ENCODE measurements around the gene PSME3IP1. TPM values are rescaled to one million over a fixed set of nuclear protein-coding genes. Genes with fewer than 3 reads are reported as not detected.

Gene PSME3IP1
- total RNA-seq, 1 experiment from 2014 or later: 104 TPM

DNA sequence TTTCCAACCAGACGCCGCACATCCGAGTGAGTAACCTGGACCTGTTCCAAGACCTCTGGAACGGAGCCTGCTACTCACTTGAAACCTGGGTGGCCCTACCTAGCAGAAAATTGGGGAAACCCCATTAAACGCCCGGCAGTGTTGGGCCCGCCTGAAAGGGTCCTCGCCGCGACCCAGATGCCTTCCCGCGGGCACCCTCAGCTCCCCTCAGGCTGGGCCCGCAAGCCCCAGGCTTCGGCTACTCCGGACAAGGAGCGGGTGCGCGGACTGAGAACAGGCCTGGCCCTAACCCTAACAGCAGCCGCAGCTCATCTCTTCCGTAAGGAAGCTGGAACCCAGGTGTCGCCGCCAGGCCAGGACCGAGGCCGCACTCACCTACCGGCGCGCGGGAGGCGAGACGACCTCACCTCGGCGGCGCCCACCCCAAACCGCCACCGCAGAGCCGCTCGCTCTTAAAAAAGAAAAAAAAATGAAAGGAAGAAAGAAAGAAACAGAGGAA is 344 bp downstream of the PSME3IP1 start:
- Mint-ChIP-seq H3K27me3 (ENCODE audit: low read depth) (no peaks in the 10 kb centered on the region; the same call in 1 of the 2 replicates), H3K27ac (peak overlapping the region; percentile 80), H3K36me3 (no peaks in the 10 kb centered on the region), H3K9me3 (no peaks in the 10 kb centered on the region), H3K4me1 (peaks cover 50% of the 10 kb centered on the region), H3K4me3 (peak overlapping the region; percentile 96)
- ATAC-seq (peak; percentile 9), DNase-seq (ENCODE audit: low spot score) (no peak)
- CTCF ChIA-PET: interaction anchor here (0.6 to 1.7 kb wide), 10 partner anchors 10 to 392 kb away, joined by 3 to 9 read pairs (median 4); partner anchors contain the start of genes CPNE2, CX3CL1 and POLR2C
- POLR2A ChIA-PET: interaction anchor here (0.8 to 0.9 kb wide), 2 partner anchors 93 to 1306 kb away, joined by 3 read pairs; partner anchors contain the start of gene CPNE2
- TF ChIP-seq, protein P1, sequence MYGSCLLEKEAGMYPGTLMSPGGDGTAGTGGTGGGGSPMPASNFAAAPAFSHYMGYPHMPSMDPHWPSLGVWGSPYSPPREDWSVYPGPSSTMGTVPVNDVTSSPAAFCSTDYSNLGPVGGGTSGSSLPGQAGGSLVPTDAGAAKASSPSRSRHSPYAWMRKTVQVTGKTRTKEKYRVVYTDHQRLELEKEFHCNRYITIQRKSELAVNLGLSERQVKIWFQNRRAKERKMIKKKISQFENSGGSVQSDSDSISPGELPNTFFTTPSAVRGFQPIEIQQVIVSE (CRISPR knock-in tag; IDR thresholded peaks at IDR 0.05; ENCODE audit: borderline replicate concordance): no peak
- TF ChIP-seq, protein P2, sequence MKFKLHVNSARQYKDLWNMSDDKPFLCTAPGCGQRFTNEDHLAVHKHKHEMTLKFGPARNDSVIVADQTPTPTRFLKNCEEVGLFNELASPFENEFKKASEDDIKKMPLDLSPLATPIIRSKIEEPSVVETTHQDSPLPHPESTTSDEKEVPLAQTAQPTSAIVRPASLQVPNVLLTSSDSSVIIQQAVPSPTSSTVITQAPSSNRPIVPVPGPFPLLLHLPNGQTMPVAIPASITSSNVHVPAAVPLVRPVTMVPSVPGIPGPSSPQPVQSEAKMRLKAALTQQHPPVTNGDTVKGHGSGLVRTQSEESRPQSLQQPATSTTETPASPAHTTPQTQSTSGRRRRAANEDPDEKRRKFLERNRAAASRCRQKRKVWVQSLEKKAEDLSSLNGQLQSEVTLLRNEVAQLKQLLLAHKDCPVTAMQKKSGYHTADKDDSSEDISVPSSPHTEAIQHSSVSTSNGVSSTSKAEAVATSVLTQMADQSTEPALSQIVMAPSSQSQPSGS (CRISPR knock-in tag; IDR thresholded peaks at IDR 0.05; ENCODE audit: borderline replicate concordance, low read depth): no peak
- TF ChIP-seq, protein P3, sequence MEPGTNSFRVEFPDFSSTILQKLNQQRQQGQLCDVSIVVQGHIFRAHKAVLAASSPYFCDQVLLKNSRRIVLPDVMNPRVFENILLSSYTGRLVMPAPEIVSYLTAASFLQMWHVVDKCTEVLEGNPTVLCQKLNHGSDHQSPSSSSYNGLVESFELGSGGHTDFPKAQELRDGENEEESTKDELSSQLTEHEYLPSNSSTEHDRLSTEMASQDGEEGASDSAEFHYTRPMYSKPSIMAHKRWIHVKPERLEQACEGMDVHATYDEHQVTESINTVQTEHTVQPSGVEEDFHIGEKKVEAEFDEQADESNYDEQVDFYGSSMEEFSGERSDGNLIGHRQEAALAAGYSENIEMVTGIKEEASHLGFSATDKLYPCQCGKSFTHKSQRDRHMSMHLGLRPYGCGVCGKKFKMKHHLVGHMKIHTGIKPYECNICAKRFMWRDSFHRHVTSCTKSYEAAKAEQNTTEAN (CRISPR knock-in tag; IDR thresholded peaks at IDR 0.05): no peak
- TF ChIP-seq ZNF263 (CRISPR knock-in tag; IDR thresholded peaks at IDR 0.05; ENCODE audit: low read depth) (no peak), OVOL2 (CRISPR knock-in tag; IDR thresholded peaks at IDR 0.05; ENCODE audit: borderline replicate concordance) (no peak), KAT7 (CRISPR knock-in tag; IDR thresholded peaks at IDR 0.05; ENCODE audit: borderline replicate concordance) (no peak), IRF2 (CRISPR knock-in tag; IDR thresholded peaks at IDR 0.05; ENCODE audit: borderline replicate concordance, low read depth) (no peak), NR1H2 (CRISPR knock-in tag; IDR thresholded peaks at IDR 0.05) (no peak), TP53 (CRISPR knock-in tag; IDR thresholded peaks at IDR 0.05) (no peak), ZNF232 (CRISPR knock-in tag; IDR thresholded peaks at IDR 0.05) (no peak), ZNF416 (CRISPR knock-in tag; IDR thresholded peaks at IDR 0.05) (no peak), TEAD4 (CRISPR knock-in tag; IDR thresholded peaks at IDR 0.05) (0 out of 2 replicates have a peak, but pooled peaks have one; percentile 16), NFYB (CRISPR knock-in tag; conservative IDR thresholded peaks at IDR 0.05; ENCODE audit: low read depth) (no peak), TCF7 (CRISPR knock-in tag; IDR thresholded peaks at IDR 0.05; ENCODE audit: low read depth) (no peak), NFE2L1 (CRISPR knock-in tag; IDR thresholded peaks at IDR 0.05) (no peak)
- TF ChIP-seq, protein P4, sequence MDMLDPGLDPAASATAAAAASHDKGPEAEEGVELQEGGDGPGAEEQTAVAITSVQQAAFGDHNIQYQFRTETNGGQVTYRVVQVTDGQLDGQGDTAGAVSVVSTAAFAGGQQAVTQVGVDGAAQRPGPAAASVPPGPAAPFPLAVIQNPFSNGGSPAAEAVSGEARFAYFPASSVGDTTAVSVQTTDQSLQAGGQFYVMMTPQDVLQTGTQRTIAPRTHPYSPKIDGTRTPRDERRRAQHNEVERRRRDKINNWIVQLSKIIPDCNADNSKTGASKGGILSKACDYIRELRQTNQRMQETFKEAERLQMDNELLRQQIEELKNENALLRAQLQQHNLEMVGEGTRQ (CRISPR knock-in tag; IDR thresholded peaks at IDR 0.05): no peak
- TF ChIP-seq, protein P5, sequence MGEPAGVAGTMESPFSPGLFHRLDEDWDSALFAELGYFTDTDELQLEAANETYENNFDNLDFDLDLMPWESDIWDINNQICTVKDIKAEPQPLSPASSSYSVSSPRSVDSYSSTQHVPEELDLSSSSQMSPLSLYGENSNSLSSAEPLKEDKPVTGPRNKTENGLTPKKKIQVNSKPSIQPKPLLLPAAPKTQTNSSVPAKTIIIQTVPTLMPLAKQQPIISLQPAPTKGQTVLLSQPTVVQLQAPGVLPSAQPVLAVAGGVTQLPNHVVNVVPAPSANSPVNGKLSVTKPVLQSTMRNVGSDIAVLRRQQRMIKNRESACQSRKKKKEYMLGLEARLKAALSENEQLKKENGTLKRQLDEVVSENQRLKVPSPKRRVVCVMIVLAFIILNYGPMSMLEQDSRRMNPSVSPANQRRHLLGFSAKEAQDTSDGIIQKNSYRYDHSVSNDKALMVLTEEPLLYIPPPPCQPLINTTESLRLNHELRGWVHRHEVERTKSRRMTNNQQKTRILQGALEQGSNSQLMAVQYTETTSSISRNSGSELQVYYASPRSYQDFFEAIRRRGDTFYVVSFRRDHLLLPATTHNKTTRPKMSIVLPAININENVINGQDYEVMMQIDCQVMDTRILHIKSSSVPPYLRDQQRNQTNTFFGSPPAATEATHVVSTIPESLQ (CRISPR knock-in tag; IDR thresholded peaks at IDR 0.05): no peak
- TF ChIP-seq, protein P6, sequence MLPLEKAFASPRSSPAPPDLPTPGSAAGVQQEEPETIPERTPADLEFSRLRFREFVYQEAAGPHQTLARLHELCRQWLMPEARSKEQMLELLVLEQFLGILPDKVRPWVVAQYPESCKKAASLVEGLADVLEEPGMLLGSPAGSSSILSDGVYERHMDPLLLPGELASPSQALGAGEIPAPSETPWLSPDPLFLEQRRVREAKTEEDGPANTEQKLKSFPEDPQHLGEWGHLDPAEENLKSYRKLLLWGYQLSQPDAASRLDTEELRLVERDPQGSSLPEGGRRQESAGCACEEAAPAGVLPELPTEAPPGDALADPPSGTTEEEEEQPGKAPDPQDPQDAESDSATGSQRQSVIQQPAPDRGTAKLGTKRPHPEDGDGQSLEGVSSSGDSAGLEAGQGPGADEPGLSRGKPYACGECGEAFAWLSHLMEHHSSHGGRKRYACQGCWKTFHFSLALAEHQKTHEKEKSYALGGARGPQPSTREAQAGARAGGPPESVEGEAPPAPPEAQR (CRISPR knock-in tag; IDR thresholded peaks at IDR 0.05): no peak
- TF ChIP-seq, protein P7, sequence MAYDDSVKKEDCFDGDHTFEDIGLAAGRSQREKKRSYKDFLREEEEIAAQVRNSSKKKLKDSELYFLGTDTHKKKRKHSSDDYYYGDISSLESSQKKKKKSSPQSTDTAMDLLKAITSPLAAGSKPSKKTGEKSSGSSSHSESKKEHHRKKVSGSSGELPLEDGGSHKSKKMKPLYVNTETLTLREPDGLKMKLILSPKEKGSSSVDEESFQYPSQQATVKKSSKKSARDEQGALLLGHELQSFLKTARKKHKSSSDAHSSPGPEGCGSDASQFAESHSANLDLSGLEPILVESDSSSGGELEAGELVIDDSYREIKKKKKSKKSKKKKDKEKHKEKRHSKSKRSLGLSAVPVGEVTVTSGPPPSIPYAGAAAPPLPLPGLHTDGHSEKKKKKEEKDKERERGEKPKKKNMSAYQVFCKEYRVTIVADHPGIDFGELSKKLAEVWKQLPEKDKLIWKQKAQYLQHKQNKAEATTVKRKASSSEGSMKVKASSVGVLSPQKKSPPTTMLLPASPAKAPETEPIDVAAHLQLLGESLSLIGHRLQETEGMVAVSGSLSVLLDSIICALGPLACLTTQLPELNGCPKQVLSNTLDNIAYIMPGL (CRISPR knock-in tag; IDR thresholded peaks at IDR 0.05): no peak
- TF ChIP-seq, protein P8, sequence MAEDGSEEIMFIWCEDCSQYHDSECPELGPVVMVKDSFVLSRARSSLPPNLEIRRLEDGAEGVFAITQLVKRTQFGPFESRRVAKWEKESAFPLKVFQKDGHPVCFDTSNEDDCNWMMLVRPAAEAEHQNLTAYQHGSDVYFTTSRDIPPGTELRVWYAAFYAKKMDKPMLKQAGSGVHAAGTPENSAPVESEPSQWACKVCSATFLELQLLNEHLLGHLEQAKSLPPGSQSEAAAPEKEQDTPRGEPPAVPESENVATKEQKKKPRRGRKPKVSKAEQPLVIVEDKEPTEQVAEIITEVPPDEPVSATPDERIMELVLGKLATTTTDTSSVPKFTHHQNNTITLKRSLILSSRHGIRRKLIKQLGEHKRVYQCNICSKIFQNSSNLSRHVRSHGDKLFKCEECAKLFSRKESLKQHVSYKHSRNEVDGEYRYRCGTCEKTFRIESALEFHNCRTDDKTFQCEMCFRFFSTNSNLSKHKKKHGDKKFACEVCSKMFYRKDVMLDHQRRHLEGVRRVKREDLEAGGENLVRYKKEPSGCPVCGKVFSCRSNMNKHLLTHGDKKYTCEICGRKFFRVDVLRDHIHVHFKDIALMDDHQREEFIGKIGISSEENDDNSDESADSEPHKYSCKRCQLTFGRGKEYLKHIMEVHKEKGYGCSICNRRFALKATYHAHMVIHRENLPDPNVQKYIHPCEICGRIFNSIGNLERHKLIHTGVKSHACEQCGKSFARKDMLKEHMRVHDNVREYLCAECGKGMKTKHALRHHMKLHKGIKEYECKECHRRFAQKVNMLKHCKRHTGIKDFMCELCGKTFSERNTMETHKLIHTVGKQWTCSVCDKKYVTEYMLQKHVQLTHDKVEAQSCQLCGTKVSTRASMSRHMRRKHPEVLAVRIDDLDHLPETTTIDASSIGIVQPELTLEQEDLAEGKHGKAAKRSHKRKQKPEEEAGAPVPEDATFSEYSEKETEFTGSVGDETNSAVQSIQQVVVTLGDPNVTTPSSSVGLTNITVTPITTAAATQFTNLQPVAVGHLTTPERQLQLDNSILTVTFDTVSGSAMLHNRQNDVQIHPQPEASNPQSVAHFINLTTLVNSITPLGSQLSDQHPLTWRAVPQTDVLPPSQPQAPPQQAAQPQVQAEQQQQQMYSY (CRISPR knock-in tag; IDR thresholded peaks at IDR 0.05): 0 out of 2 replicates have a peak, but pooled peaks have one; percentile 15
- TF ChIP-seq, protein P9, sequence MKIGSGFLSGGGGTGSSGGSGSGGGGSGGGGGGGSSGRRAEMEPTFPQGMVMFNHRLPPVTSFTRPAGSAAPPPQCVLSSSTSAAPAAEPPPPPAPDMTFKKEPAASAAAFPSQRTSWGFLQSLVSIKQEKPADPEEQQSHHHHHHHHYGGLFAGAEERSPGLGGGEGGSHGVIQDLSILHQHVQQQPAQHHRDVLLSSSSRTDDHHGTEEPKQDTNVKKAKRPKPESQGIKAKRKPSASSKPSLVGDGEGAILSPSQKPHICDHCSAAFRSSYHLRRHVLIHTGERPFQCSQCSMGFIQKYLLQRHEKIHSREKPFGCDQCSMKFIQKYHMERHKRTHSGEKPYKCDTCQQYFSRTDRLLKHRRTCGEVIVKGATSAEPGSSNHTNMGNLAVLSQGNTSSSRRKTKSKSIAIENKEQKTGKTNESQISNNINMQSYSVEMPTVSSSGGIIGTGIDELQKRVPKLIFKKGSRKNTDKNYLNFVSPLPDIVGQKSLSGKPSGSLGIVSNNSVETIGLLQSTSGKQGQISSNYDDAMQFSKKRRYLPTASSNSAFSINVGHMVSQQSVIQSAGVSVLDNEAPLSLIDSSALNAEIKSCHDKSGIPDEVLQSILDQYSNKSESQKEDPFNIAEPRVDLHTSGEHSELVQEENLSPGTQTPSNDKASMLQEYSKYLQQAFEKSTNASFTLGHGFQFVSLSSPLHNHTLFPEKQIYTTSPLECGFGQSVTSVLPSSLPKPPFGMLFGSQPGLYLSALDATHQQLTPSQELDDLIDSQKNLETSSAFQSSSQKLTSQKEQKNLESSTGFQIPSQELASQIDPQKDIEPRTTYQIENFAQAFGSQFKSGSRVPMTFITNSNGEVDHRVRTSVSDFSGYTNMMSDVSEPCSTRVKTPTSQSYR (CRISPR knock-in tag; IDR thresholded peaks at IDR 0.05): no peak
